ENCODE data around the gene VSTM4.

DNA sequence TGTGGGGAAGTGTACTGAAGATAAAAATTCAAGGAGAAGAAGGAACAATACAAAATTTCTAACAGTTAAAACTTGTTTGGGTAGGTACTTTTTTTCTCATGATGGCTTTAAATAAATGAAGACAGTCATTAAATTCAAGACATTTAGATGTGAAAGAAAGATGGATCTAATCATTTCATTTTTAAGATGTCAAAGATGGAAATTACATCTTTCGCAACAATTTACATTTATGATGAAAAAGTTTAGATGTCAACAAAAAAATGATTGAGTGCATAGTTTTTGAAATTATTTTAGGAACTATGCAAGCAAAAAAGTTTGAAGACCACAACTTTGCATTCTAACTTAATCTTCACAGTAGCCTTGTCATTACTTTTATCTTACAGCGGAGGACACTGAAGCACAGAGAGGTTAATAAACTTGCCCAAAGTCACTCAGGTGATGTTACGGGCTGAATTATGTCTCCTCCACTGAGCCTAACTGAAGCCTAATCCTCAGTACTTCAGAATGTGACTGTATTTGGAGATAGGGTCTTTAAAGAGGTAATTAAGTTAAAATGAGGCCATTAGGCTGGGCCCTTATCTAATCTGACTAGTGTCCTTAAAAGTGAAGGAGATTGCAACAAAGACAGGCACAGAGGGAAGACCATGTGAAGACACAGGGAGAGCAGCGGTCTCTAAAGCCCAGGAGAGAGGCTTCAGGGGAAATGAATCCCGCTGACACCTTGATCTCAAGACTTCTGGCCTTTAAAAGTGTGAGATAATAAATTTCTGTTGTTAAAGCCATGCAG, 48.2 kb downstream of the VSTM4 start:
- TF ChIP-seq, protein P1, sequence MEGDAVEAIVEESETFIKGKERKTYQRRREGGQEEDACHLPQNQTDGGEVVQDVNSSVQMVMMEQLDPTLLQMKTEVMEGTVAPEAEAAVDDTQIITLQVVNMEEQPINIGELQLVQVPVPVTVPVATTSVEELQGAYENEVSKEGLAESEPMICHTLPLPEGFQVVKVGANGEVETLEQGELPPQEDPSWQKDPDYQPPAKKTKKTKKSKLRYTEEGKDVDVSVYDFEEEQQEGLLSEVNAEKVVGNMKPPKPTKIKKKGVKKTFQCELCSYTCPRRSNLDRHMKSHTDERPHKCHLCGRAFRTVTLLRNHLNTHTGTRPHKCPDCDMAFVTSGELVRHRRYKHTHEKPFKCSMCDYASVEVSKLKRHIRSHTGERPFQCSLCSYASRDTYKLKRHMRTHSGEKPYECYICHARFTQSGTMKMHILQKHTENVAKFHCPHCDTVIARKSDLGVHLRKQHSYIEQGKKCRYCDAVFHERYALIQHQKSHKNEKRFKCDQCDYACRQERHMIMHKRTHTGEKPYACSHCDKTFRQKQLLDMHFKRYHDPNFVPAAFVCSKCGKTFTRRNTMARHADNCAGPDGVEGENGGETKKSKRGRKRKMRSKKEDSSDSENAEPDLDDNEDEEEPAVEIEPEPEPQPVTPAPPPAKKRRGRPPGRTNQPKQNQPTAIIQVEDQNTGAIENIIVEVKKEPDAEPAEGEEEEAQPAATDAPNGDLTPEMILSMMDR (IDR thresholded peaks at IDR 0.05) = no peak
- no peak for TF ChIP-seq POLR2A (IDR thresholded peaks at IDR 0.05)
- no peak for TF ChIP-seq EP300 (IDR thresholded peaks at IDR 0.05)
- TF ChIP-seq POLR2AphosphoS5 (IDR thresholded peaks at IDR 0.05) = no peak

Measured in suprapubic skin (tissue), 4 donors.